ENCODE data around the gene RASGRP2. TPM values are rescaled to one million over a fixed set of nuclear protein-coding genes. Genes with fewer than 3 reads are reported as not detected.

The RASGRP2 gene
- total and polyA plus RNA-seq, 2 of the 8 experiments (the other 6 are each of a cell fraction or from before 2014, with no cell fraction given), result 40.6 to 45.7 TPM

DNA sequence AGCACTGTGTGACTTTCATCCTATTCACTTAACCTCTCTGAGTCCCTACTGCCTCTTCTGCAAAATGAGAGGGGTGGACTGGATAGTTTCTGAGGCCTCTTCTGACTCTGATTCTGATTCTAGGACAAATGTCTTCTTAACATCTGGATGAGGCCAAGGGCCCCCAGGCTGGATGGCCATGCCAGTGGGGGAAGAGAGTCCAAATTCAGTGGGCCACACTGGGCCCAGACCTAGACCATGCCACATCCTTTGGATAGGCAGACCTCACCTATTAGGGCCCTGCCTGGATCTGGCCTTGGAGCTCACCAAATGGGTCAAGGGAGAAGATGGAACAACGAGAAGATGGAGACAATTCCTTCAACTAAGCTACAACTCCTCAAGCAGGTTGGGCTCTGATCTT is 45.5 kb downstream of the RASGRP2 start:
- ChIA-PET CTCF (ENCODE audit: partially characterized antibody) (interaction anchor here (0.7 to 5.2 kb wide), 10 partner anchors 10 to 51 kb away, joined by 3 to 30 read pairs (median 4); no protein-coding TSS in a partner anchor), POLR2A (ENCODE audit: partially characterized antibody) (interaction anchor here (1.6 to 4.3 kb wide), 2 partner anchors 10 to 12 kb away, joined by 3 to 10 read pairs; no protein-coding TSS in a partner anchor)
- no peak overlapping the region for H3K4me3 ChIP-seq (ENCODE audit: extremely low read depth in 1 of 4, insufficient read depth in 2 of 4, low read depth in 3 of 4, low read length in 4 of 4)
- H4K8ac ChIP-seq (ENCODE audit: extremely low read depth, insufficient read depth, low read length), result no peak overlapping the region
- no peak overlapping the region for H4K91ac ChIP-seq (replicated peaks; ENCODE audit: insufficient read length, low read length)
- no peaks in the 10 kb centered on the region for H3K79me2 ChIP-seq (ENCODE audit: control insufficient read depth in 1 of 2, insufficient read depth in 2 of 2, low read length in 2 of 2)
- no peak for TF ChIP-seq RFX5 (IDR thresholded peaks at IDR 0.05; ENCODE audit: borderline replicate concordance, low read depth, low read length)
- TF ChIP-seq GABPA (IDR thresholded peaks at IDR 0.05; ENCODE audit: borderline replicate concordance, insufficient read depth, low read length), result no peak
- no peak for TF ChIP-seq CHD1 (IDR thresholded peaks at IDR 0.05; ENCODE audit: low read depth, low read length)
- no peak for TF ChIP-seq EP300 (IDR thresholded peaks at IDR 0.05; ENCODE audit: borderline replicate concordance in 1 of 2, low read depth in 2 of 2, low read length in 2 of 2)
- TF ChIP-seq SAP30 (IDR thresholded peaks at IDR 0.05; ENCODE audit: insufficient read depth, insufficient replicate concordance, low read length), result no peak
- TF ChIP-seq POLR2A (IDR thresholded peaks at IDR 0.05; ENCODE audit: control extremely low read depth in 1 of 2, low read depth in 2 of 2, low read length in 2 of 2), result no peak
- no peak for TF ChIP-seq SRF (IDR thresholded peaks at IDR 0.05; ENCODE audit: low read depth, low read length)
- H2BK120ac ChIP-seq (replicated peaks; ENCODE audit: low read depth, low read length), result no peak overlapping the region
- no peak overlapping the region for H3K56ac ChIP-seq (replicated peaks; ENCODE audit: insufficient read length, low read depth, low read length)
- no peak overlapping the region for H2BK12ac ChIP-seq (ENCODE audit: low read depth, low read length)
- 0 out of 2 replicates have a peak overlapping the region, but pooled peaks have one; percentile 61 for H2BK20ac ChIP-seq (ENCODE audit: low read length)
- H3K9me3 ChIP-seq (ENCODE audit: insufficient read depth in 2 of 2, low read depth in 1 of 2, low read length in 1 of 2), result no peaks in the 10 kb centered on the region
- no peaks in the 10 kb centered on the region; a peak in 2 of 7 replicates for H3K4me1 ChIP-seq (replicated peaks in 1 of 4; ENCODE audit: control insufficient read depth in 3 of 4, insufficient read depth in 4 of 4, low read length in 3 of 4)
- no peak overlapping the region for H3K23ac ChIP-seq (ENCODE audit: insufficient read length)
- no peak overlapping the region for H2BK15ac ChIP-seq (ENCODE audit: low read length)
- no peaks in the 10 kb centered on the region for H3K23me2 ChIP-seq (ENCODE audit: low read depth, low read length)
- no peak for FAIRE-seq
- H3K4me2 ChIP-seq (ENCODE audit: insufficient read depth in 1 of 2, low read depth in 2 of 2, low read length in 2 of 2), result no peak overlapping the region
- H3K18ac ChIP-seq (ENCODE audit: extremely low read depth, low read length), result no peak overlapping the region
- H2AK5ac ChIP-seq (ENCODE audit: low read depth, low read length), result no peak overlapping the region
- H3K27ac ChIP-seq (ENCODE audit: low read depth, low read length), result no peak overlapping the region
- no peaks in the 10 kb centered on the region for H3K36me3 ChIP-seq (ENCODE audit: control insufficient read depth in 2 of 4, insufficient read depth in 4 of 4, low read length in 3 of 4)
- no peaks in the 10 kb centered on the region for H3K79me1 ChIP-seq (ENCODE audit: low read depth, low read length)
- H3K4ac ChIP-seq (replicated peaks; ENCODE audit: insufficient read length, low read depth, low read length), result no peak overlapping the region
- H2BK5ac ChIP-seq (ENCODE audit: low read depth, low read length), result no peak overlapping the region
- peaks cover 0 to 4% (median under 1%) of the 10 kb centered on the region in 4 experiments; a peak in 3 of 7 replicates for H3K27me3 ChIP-seq (replicated peaks in 1 of 4; ENCODE audit: control insufficient read depth in 3 of 4, extremely low read depth in 1 of 4, insufficient read depth in 3 of 4, low read length in 3 of 4)
- H4K20me1 ChIP-seq (replicated peaks in 1 of 2; ENCODE audit: control insufficient read depth in 1 of 2, insufficient read depth in 2 of 2, low read length in 2 of 2), result no peaks in the 10 kb centered on the region
- DNase-seq (ENCODE audit: low read depth in 1 of 2, low spot score in 2 of 2), result no peak
- no peak overlapping the region for H3K9ac ChIP-seq (replicated peaks in 1 of 4; ENCODE audit: extremely low read depth in 1 of 4, low read depth in 3 of 4, low read length in 3 of 4)
- no peak overlapping the region for H3K14ac ChIP-seq (ENCODE audit: insufficient read length)
- H2AFZ ChIP-seq (ENCODE audit: low read length), result no peak overlapping the region
- no peak overlapping the region for H4K5ac ChIP-seq (ENCODE audit: insufficient read length, low read depth, low read length)
- 76% methylated on average over 1 of the region's 1 CpG; no CpG with 5 or more reads in 1 of the 2 experiments for WGBS, 2 experiments (ENCODE audit: extremely low coverage in 1 of 2, insufficient coverage in 1 of 2, insufficient read length in 1 of 2, insufficient replicate concordance in 2 of 2, low coverage in 1 of 2, low lambda C conversion rate in 2 of 2, missing lambda C conversion rate in 1 of 2)
